Measurements from ENCODE around the gene TMEM190. TPM values are rescaled to one million over a fixed set of nuclear protein-coding genes. Genes with fewer than 3 reads are reported as not detected.

Gene TMEM190
- total RNA-seq, 1 experiment from 2014 or later, result not detected

DNA sequence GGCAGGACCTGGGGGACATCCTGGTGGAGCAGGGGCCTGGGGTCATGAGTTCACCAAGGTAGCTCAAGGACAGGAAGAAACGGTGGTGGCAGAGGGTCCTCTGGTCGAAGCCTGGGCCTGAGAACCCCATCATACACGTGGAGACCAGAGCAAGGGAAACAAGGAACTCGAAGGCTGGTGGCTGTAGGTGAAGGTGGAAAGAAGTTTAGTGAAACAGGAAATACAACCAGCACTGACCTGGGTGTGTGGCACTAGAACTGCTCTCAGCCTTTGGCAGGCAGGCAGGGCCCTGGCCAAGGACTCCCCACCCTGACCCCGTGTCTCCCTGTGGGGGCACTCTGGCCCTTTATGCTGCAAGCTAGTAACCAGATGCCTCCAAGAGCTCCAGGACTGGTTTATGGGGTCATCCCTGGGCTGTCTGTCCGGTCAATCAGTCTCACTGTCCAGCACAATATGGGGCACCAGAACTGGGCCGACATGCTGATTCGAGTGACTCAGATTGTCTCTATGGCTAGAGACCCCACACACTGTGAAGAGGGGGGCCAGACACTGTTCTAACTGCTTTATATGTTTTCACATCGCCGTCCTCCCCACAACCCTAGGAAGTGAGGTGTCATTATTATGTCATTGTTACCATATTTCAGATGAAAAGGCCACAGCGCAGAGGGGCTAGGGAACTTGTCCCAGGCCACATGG lies 25.9 kb upstream of the TMEM190 start:
- DNase-seq (ENCODE audit: low spot score), result no peak

DNA sequence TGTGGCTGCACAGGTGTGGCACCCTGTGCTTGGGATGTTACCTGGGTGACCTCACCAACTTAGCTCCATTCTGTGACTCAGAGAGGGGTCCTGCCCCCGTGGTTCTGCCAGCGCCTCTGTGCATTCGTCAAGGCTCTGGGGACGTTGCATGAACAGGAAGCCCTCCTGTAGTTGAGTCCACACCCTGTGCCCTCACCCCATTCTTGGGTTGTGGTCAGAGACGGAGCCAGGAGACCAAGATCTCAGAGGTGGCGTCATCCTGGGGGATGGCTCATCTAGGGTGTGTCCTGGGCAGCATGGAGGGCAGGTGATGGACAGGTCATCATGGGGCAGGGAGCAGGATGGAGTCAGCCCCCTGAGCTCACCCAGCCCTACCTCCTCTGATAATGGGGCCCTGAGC lies 24.6 kb upstream of the TMEM190 start:
- no peak for DNase-seq (ENCODE audit: low spot score)

DNA sequence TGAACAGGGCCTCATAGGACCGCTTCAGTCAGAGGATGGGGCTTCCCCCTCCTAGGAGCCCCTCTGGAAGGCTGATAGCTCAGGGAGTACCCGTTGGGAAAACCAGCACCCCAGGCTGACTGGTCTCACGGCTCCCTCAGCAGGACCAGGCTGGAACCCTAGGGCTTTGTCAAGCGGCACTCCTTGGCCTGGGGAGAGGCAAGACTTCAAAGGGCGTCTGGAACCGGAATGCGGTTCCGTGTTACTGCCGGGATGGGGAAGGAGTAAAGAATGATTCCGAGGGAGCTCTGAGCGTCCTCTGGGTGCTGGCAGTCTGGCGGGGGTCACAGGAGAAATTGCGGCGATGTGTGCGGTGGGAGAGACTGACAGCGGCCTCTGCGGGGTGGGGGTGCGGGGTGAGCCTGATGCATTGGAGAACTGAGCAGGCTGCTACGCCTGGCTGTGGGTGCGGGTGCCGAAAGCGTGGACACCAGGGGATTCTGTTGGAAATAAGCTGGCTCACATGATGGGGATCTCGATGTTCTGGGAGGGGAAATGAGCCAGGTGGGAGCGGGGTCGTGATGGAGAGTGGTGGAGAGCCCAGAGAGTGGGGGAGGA lies 24.0 kb upstream of the TMEM190 start:
- DNase-seq (ENCODE audit: low spot score), result no peak

DNA sequence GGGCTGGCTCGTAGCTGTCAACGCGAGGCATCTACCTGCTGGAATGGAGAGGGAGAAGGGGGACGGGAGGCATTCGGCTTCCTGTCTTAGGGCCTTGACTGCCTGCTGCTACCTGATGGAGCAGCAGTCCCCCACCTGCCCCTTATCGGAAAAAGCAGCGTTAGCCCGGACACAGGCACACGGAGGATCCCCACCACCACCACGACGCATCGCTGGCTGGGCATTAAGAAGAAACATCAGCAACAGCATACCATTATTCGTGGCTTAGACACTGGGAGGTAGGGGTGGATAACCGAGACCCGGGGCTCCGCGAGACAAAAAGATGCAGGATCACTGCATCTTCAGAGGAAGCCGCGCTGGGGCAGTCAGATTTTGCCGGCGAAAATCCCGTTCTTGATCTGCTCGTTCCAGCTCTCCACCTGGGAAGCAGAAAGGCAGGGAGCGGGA lies 23.2 kb upstream of the TMEM190 start:
- no peak for DNase-seq (ENCODE audit: low spot score)

DNA sequence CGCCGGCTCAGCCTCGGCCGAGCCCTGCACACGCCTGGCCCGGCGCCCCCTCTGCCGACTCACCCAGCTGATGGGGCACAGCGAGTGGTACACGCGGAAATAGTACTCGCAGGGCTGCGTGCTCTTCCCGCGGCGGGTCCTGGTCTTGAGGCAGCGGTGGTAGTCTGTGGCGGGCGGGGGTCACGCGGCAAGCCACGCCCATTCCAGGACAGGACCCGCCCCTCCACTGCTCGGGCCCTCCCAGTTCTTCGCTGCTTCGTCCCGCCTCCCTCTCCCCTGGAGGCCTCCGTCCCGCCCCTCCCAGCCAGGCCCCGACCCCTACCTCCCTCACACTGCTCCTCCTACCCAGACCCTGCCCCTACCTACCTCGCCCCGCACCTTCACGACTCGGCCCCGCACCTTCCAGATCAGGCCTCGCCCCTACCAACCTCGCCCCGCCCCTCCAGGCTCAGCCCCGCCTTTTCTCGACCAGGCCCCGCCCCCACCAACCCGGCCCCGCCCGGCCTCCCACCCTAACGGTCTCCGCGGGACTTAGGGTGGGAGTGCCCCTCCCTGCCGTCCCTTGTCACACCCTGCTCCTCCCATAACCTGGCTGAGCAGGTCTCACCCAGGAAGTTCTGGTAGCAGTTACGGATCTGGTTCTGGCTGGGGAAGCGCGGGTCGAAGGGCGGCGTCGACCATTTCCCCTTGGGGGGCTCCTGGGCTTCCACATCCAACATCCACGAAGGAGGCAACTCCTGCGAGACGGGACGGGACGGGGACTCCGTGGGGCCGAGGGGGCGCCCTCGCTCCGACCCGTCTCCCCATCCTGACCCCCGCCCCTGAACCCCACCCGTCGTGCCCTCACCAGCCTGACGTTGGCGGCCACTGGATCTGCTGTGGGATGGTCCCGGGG lies 22.6 kb upstream of the TMEM190 start:
- DNase-seq (ENCODE audit: low spot score), result peak; percentile 78

DNA sequence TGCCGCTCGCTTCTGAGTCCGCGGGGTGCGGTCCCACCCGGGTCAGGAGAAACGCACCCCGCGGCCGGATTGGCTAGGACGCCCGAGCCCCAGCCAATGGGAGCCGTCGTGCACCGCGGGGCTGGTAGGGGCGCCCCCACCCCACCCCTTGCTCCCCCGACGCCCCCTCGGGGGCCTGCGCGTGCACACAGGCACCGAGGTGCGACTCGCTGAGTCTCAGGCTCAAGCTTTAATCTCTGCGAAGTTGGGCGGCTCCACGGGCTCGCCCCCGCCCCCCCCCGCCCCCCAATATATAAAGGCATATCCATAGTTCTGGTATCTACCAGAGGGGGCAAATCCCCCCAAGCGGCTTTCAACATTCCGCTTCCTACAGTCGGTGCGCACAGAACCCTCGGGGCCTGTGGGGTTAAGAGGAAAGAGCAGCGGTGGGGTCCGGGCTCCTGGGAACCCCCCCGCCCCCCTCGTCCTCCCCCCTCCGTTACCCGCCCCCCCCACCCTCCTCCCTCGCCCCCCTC lies 21.9 kb upstream of the TMEM190 start, which contains the start of gene COX6B2:
Gene COX6B2 (minus strand): TSS at position 22 of the 515 bp plus-strand sequence. CDS start 198 bp downstream, outside the sequence.
- no peak for DNase-seq (ENCODE audit: low spot score)

DNA sequence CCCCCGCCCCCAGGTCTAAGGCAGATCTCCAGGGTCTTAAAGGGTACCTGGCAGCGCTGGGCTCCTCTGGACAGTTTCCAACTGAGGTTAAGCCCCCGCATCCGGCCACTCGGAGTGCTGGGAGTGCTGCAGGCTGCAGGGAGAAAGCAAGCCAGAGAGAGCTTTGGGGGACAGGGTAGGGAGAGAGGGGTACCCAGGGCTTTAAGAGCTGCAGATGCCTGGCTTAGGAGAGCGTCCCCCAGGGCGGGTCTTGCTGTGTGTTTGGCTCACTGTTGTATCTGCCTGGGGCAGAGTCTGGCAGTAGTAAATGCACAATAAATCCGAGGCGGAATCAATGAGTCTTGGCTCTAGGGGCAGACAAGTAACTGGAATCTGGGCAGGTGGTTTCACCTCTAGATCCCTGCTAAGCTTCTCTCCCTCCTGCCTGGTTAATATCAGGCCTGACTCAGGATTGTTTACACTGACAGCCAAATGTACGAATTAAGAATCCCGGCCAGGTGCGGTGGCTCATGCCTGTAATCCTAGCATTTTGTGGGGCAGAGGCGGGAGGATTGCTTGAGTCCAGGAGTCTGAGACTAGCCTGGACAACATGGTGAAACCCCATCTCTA lies 21.3 kb upstream of the TMEM190 start:
- DNase-seq (ENCODE audit: low spot score), result no peak

DNA sequence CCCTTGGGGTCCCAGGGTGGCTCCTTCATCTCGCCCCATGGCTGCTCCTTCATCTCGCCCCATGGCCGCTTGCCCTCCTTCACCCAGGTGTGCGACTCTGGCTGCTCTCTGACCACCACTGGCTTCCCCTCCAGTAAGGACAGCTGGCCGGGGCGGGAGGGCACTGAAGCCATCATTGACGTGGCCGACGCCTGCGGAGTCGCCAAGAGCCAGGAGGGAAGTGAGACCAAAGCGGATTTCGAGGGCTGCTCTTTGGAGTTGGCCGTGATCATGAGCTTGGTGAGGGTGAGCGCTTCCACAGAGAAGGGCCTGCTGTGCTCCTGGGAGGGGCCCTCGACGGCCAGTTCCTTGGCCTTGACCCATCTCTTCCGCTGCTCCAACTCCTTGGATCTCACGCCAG lies 18.1 kb upstream of the TMEM190 start:
- no peak for DNase-seq (ENCODE audit: low spot score)

DNA sequence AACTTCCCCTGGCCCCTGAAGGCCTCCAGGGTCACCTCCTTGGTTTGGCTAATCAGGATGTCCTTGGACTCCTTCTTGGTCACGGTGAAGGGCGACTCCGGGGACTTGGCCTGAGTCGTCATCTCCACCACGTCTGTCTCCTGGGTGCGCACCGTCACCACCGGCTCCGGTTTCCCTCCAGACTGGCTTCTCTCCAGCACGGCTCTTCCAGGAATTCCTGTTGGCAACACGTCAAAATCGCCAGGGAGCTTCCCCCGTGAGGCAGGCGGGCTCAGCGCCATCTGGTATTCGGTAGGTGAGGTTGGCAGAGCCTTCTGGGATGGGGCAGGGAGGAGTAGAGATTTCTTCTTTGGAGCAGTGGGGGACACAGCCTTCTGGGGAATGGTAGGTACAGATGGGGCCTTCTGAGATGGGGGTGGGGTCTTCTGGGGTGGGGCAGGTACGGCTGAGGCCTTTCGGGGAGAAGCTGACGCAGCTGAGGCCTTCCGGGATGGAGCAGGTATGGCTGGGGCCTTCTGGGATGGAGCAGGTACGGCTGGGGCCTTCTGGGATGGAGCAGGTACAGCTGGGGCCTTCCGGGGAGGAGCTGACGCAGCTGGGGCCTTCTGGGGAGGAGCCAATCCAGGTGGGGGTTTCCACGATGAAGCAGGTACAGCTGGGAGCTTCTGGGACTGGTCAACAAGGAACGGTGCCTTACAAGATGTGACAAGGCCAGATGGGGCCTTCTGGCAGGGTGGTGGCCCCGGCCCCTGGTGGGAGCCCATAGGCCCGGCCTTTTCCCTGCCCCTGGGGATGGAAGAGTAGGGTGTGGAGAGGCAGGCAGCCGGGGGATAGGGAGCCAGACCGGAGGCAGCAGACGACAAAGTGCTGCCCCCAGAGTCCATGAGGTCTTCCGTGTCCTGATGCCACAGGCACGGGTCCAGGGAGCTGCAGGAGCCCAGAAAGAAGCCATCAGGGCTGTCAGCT lies 17.4 kb upstream of the TMEM190 start:
- no peak for DNase-seq (ENCODE audit: low spot score)

DNA sequence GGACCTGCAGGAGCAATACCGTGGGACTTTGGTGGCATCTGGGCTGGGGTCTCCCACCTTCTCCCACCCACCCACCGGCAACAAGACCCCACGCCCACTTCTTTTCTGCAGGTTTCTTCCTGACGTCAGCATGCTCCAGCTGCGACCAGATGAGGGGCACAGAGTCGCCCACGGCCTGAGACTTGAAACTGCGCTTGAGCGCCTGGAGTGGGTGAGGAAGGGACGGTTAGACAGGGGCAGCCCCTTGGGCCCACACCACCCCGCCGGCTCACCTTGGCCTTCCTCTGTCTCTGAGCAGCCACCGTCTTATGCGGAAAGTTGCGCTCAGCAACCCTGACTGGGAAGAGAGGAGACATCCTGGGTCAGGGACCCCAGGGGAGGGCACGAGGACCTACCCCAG lies 15.7 kb upstream of the TMEM190 start:
- DNase-seq (ENCODE audit: low spot score), result no peak

DNA sequence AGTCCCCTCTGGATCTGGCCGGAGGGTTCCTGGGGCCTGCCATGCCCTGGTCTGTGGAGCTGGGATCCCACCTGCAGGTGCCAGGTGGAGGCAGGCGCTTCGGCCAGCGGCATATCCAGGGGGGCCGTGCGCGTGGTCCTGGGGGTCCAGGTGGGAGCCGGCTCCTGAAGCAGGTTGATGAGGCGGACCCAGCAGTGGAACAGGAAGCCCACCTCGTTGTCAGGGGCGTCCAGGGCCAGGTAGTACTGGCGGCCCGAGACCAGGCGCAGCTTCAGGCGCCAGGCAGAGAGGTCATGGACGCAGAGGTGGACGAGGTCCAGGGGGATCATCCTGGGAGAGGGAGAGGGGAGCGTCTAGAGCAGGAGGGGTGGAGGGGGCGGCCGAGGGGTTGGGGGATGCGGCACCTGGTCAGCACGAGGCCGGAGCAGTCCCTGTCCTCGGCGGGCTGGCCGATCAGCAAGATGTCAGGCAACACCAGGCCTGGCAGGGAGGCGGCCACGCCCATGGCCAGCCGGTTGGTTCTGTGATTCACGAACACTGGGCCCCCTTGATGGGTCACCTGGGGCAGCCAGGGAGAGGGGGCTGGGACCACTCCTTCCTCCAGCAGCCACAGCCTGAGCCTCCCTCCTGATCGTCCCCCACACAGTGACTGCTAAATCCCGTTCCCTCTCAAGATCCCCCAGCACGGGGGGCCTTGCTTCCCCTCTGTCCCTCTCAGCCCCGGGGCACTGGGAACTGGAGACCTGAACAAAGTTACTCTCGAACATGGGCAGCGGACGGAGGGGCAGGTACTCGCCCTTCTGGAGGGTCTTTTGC lies 14.2 kb upstream of the TMEM190 start:
- no peak for DNase-seq (ENCODE audit: low spot score)

DNA sequence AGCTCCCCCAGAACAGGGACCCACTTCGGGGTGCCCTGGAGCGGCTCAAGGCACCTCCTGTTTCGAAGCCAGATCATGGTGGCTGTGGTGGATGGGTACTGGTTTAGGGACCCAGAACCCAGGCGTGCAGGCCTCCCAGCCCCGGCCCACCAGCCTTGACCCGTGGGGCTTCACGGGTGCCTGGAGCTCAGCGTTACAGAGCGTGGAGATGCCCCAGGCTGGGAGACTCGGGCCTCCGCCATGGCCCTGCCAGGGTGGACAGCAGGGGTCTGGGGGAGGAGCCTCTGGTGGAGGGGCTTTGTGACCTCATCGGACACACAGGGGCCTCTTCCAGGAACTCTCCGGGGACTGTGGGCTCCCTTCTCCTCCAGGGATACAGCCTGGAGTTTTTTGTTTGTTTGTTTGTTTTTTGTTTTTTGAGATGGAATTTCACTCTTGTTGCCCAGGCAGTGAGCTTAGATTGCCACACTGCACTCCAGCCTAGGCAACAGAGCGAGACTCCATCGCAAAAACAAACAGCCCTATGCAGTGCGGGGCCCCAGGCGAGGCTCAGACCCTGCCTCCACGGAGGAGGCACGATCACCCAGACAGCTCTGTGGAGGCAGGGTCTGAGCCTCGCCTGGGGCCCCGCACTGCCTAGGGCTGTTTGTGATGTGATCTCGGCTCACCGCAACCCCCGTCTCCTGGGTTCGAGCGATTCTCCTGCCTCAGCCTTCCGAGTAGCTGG lies 13.5 kb upstream of the TMEM190 start, which contains the start of gene GARIN5B:
Gene GARIN5B (minus strand): TSS at position 271 of the 727 bp plus-strand sequence. CDS start 194 bp downstream, at position 77.
- no peak for DNase-seq (ENCODE audit: low spot score)

DNA sequence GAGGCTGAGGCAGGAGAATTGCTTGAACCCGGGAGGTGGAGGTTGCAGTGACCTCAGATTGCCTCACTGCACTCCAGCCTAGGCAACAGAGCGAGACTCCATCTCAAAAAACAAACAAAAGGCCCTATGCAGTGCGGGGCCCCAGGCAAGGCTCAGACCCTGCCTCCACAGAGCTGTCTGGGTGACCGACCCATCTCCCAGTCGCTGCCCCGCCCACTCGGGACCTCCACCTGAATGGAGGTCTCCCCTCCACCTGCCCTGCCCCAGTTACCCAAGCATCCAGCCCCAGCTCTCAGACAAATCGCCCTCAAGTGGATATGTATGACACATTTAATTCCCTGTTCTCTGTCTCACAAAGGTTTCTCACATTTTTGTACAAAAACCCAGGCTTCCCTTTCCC lies 11.4 kb upstream of the TMEM190 start:
- no peak for DNase-seq (ENCODE audit: low spot score)

DNA sequence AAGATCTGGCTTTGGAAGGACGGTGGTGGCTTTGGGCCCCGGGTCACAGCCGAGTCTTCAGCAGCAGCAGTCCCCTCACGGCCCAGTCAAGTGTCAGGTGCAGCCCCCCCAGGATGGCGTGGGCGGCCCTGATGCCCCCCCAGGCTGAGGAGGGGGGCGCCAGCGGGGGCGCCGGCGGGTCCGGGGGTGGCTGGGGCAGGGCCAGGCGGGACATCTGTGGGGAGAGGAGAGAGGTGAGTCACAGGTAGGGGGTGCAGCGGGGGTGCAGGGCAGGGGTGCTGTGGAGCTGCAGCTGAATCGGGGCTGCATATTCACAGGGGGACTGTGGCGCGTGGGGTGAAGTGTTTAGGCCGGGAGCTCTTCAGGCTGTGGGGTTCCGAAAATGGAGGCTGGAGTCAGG lies 10.7 kb upstream of the TMEM190 start:
- no peak for DNase-seq (ENCODE audit: low spot score)

DNA sequence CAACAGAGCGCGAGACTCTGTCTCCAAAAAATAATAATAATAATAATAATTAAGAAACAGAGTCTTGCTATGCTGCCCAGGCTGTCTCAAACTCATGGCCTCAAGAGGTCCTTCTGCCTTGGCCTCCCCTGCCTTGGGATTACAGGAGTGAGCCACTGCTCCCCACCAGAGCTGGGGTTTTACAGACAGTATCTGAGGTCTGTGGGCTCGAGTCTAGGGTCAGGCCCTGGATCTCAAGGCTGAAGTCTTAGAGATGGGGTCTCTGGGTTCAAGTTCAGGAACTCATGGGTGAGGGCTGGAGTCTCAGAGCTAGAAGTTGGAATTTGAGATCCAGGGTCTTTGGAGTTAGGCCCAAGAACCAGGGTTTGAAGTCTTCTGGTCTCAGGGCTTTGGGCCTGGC lies 9.8 kb upstream of the TMEM190 start:
- DNase-seq (ENCODE audit: low spot score), result no peak

DNA sequence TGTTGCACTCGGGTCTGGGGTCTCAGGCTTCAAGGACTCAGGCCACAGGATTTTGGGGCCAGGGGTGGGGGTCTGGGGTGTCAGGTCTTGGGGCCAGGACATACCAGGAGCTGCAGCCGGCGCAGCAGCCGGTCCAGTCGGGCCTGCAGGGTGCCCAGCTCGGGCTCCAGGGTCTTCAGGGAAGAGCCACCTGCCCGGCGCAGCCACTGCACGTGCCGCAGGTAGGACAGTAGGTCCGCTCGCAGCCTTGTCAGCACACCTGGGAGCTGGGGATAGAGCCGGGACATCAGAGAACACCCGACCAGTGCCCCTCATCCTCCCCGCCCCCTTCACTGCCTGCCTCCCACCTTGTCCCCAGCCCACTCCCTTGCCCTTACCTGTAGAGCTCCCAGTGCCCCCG lies 8.5 kb upstream of the TMEM190 start:
- DNase-seq (ENCODE audit: low spot score), result no peak

DNA sequence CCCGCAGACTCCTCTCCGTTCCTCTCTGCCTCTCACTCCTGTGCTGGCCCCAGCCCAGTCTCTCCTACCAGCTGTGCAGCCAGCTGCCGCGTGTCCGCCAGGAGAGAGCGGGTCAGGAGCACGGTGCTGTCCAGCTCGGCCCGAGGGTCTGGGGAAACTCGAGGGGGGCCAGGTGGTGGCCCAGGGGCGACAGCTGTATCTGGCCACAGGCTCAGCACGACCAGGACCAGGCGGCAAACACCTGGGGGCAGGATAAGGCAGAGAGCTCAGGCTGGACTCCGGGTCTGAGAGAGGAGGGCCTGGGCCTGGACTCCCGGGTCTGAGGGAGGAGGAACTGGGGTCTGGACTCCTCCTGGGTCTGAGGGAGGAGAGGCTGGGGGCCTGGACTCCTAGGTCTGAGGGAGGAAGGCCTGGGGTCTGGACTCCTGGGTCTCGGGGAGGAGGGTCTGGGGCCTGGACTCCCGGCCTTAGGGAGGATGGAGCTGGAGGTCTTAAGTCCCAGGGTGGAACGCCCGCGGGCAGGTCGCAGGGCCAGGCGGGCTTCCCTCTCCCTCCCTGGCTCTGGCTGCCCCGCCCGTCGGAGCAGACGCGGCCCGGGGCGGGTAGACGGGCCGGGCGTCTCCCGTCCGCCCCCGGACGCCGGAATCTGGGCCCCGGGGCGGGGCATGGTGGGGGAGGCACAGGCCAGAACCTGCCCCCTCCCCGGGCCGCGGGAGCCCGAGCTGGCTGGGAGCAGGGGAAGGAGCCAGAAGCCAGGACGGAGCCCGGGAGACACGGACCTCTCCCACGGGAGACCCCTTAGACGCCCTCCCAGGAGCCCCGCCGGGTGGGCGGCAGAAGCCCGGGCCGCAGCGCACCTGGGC lies 7.7 kb upstream of the TMEM190 start:
- DNase-seq (ENCODE audit: low spot score), result no peak

All from HT-29 (cell line).